Peyer's patch (tissue), 4 donors: ENCODE measurements around the gene ZBTB25. TPM values are rescaled to one million over a fixed set of nuclear protein-coding genes. Genes with fewer than 3 reads are reported as not detected.

Source experiments
- DNase-seq, 3 donors: peaks; one replicate each; pipeline ENCODE4 v3.0.0-alpha.2; 2017 to 2019
- H3K27ac ChIP-seq, 4 donors: fragments of 200-600 bp; sonication (generic); one replicate each; pipeline ENCODE4 v1.5.1; 2016 to 2019
- H3K27me3 ChIP-seq, 2 donors: fragments of 200-600 bp; sonication (generic); one replicate each; pipeline ENCODE4 v1.5.1; 2019
- H3K36me3 ChIP-seq, 3 donors: fragments of 200-600 bp; sonication (generic); one replicate each; pipeline ENCODE4 v1.5.1; 2016 to 2019
- H3K4me1 ChIP-seq, 4 donors: fragments of 200-600 bp; sonication (generic); one replicate each; pipeline ENCODE4 v1.5.1; 2016 to 2019
- H3K4me3 ChIP-seq, 4 donors: fragments of 200-600 bp; sonication (generic); 1 replicate in 3 of 4; 2 replicates in 1 of 4; pipeline ENCODE4 v1.5.1; 2016 to 2019; ENCODE audit warnings: mild to moderate bottlenecking in 1 of 4
- H3K9me3 ChIP-seq, 4 donors: fragments of 200-600 bp; sonication (generic); one replicate each; pipeline ENCODE4 v1.5.1; 2016 to 2019; ENCODE audit warnings: mild to moderate bottlenecking in 1 of 4
- POLR2A ChIP-seq, 2 donors: fragments of 450-650 bp; IDR thresholded peaks; one replicate each; pipeline ENCODE4 v1.5.1; 2017; ENCODE audit warnings: antibody characterized with exemption in 2 of 2, mild to moderate bottlenecking in 2 of 2, moderate library complexity in 2 of 2
- total RNA-seq, 4 donors: library from RNA; depleted of rRNA; stranded (reverse); fragments of >200 nt; gene quantifications; one replicate each; pipeline ENCODE4 v1.1.0, GENCODE V29; 2016
- TF ChIP-seq, protein P1 (sequence below), 6 experiments: fragments of 450-650 bp in 4 of 6; fragments of 200-600 bp in 2 of 6; sonication (generic) in 1 of 6; IDR thresholded peaks; one replicate each; pipeline ENCODE4 v1.5.1; 2017 to 2019; ENCODE audit warnings: antibody characterized with exemption in 6 of 6, mild to moderate bottlenecking in 3 of 6, moderate library complexity in 1 of 6

The ZBTB25 gene
- total RNA-seq, 4 donors from 2014 or later, result 4.2 to 12.1 (median 11.4) TPM

GRCh38 chr14:64500088-64500487, 3.5 kb downstream of the ZBTB25 start:
- Histone ChIP-seq H3K9me3 (no peaks in the 10 kb centered on the region), H3K27me3 (no peaks in the 10 kb centered on the region), H3K4me1 (peaks cover 5 to 32% (median 14%) of the 10 kb centered on the region in 4 donors), H3K4me3 (no peak overlapping the region), H3K36me3 (peaks cover 0 to 7% (median 0%) of the 10 kb centered on the region in 3 donors), H3K27ac (no peak overlapping the region)
- no peak for TF ChIP-seq POLR2A (IDR thresholded peaks at IDR 0.05)
- TF ChIP-seq, protein P1, sequence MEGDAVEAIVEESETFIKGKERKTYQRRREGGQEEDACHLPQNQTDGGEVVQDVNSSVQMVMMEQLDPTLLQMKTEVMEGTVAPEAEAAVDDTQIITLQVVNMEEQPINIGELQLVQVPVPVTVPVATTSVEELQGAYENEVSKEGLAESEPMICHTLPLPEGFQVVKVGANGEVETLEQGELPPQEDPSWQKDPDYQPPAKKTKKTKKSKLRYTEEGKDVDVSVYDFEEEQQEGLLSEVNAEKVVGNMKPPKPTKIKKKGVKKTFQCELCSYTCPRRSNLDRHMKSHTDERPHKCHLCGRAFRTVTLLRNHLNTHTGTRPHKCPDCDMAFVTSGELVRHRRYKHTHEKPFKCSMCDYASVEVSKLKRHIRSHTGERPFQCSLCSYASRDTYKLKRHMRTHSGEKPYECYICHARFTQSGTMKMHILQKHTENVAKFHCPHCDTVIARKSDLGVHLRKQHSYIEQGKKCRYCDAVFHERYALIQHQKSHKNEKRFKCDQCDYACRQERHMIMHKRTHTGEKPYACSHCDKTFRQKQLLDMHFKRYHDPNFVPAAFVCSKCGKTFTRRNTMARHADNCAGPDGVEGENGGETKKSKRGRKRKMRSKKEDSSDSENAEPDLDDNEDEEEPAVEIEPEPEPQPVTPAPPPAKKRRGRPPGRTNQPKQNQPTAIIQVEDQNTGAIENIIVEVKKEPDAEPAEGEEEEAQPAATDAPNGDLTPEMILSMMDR (IDR thresholded peaks at IDR 0.05), result no peak
- no peak for DNase-seq

DNA sequence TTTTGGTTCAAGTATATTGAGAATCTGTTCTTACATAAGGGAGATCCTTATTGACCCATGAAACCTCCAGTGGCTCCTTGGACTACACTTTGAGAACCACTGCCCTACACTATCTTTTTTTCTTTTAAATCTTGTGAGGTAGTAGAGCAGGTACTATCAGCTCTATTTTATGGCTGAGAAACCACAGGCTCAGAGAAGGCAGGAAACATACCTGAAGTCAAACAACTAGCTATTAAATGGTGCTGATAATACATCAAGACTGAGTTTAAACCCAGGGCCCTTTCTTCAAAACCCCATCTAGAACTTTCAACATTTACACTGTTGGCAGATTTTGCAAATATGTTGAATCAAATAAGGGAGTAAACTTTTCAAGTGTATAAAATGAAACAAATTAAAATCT, 6.9 kb downstream of the ZBTB25 start:
- no peaks in the 10 kb centered on the region for H3K9me3 ChIP-seq
- no peak overlapping the region for H3K27ac ChIP-seq
- TF ChIP-seq, protein P1 (IDR thresholded peaks at IDR 0.05), result no peak
- TF ChIP-seq POLR2A (IDR thresholded peaks at IDR 0.05), result no peak
- H3K4me1 ChIP-seq, result peaks cover 2 to 22% (median 11%) of the 10 kb centered on the region in 4 donors
- no peaks in the 10 kb centered on the region for H3K27me3 ChIP-seq
- no peak for DNase-seq
- peaks cover 0 to 9% (median 0%) of the 10 kb centered on the region in 3 donors for H3K36me3 ChIP-seq
- H3K4me3 ChIP-seq, result no peak overlapping the region

DNA sequence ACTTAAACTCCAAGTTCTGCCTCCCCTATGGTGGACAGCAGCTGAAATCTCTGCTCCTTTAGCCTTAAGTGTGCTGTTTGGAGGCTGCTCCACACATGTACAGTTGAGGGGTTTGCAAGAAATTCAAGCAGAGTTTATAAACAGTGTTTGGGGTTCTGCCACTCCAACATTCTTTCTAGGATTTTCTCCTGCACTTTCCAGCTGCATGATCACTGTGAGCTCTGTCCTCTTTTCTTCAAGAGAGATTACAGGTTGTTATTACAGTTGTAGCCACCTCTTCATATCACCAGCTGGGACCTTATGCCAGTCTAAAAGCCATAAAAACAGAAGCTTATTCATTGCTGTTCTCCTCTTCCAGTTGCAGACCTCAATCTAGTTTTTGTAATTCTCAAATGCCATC, 8.4 kb downstream of the ZBTB25 start:
- Histone ChIP-seq H3K9me3 (no peaks in the 10 kb centered on the region), H3K4me3 (no peak overlapping the region), H3K27me3 (no peaks in the 10 kb centered on the region), H3K27ac (no peak overlapping the region), H3K4me1 (peaks cover 0 to 7% (median 3%) of the 10 kb centered on the region in 4 donors), H3K36me3 (peaks cover 0 to 9% (median 0%) of the 10 kb centered on the region in 3 donors)
- TF ChIP-seq, protein P1 (IDR thresholded peaks at IDR 0.05), result no peak
- no peak for TF ChIP-seq POLR2A (IDR thresholded peaks at IDR 0.05)
- no peak for DNase-seq

DNA sequence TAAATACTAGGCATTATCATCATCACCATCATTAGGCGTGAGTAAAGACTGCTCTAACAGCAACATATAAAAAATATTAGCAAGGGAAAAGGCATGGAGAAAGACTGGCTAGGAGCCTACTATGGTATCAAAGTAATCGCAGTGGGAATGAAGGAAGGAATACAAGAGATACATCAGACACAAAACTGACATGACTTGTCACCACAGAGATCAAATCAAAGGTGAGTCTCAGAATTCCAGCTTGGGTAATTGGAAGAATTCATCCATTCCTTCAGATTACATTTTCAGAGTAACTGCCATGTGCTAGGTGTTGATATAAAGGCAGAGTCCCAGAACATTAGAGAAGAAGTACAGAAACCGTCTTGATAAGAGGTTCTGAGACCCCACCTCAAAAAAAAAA, 10.2 kb downstream of the ZBTB25 start:
- no peaks in the 10 kb centered on the region for H3K9me3 ChIP-seq
- no peak overlapping the region for H3K4me3 ChIP-seq
- no peak for DNase-seq
- TF ChIP-seq, protein P1 (IDR thresholded peaks at IDR 0.05), result no peak
- no peak for TF ChIP-seq POLR2A (IDR thresholded peaks at IDR 0.05)
- no peak overlapping the region for H3K27ac ChIP-seq
- H3K27me3 ChIP-seq, result no peaks in the 10 kb centered on the region
- H3K36me3 ChIP-seq, result peaks cover 0 to 23% (median 0%) of the 10 kb centered on the region in 3 donors
- peaks cover 0 to 3% (median 0%) of the 10 kb centered on the region in 4 donors for H3K4me1 ChIP-seq

DNA sequence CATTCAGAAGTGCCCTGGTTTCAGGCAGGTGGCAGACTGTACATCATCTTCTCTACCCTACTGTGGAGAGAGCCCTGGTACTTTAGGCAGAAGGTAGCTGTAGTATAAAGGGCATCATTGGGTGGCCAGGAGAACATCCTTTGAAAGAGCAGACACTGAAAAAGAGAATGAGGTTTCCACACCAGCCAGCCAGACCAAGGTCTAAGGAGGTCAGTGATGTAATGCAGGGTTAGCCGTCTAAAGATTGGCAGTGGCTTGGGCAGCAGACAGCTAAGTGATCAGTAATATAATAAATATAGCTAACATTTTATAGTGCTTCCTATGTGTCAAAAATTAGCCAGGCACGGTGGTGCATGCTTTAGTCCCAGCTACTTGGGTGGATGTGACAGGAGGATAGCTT, 12.0 kb downstream of the ZBTB25 start:
- H3K4me1 ChIP-seq, result peaks cover 0 to 3% (median 0%) of the 10 kb centered on the region in 4 donors
- peaks cover 0 to 41% (median 0%) of the 10 kb centered on the region in 3 donors for H3K36me3 ChIP-seq
- H3K4me3 ChIP-seq, result no peak overlapping the region
- no peaks in the 10 kb centered on the region for H3K27me3 ChIP-seq
- DNase-seq, result no peak
- no peaks in the 10 kb centered on the region for H3K9me3 ChIP-seq
- H3K27ac ChIP-seq, result no peak overlapping the region
- TF ChIP-seq, protein P1 (IDR thresholded peaks at IDR 0.05), result no peak
- no peak for TF ChIP-seq POLR2A (IDR thresholded peaks at IDR 0.05)
